Psoas muscle (tissue), 8 donors: ENCODE results near the gene CDKN1C. TPM values are rescaled to one million over a fixed set of nuclear protein-coding genes. Genes with fewer than 3 reads are reported as not detected.
A peak's percentile ranks its signal among the peaks of the same experiment; 100 is the strongest.

Experiments used
- ATAC-seq, 4 donors: fragments of 200-7000 bp; cut with Tn5 transposase; one replicate each; pipeline ENCODE4 v1.9.1; 2020; ENCODE audit warnings: moderate library complexity in 3 of 4, mild to moderate bottlenecking in 2 of 4
- DNase-seq, 2 donors: peaks; one replicate each; pipeline ENCODE4 v3.0.0-alpha.2; 2020
- H3K27ac ChIP-seq: fragments of 200-600 bp; one replicate; pipeline ENCODE4 v1.8.0; 2022
- H3K27me3 ChIP-seq, 3 donors: fragments of 200-600 bp in 1 of 3; one replicate each; pipeline versions ENCODE4 v1.6.1 to v1.8.0; 2013 to 2022; ENCODE audit warnings: low read length in 2 of 3, mild to moderate bottlenecking in 2 of 3, moderate library complexity in 1 of 3; ENCODE audit not compliant: insufficient read depth in 3 of 3
- H3K36me3 ChIP-seq, 2 donors: fragments of 200-600 bp in 1 of 2; one replicate each; pipeline versions ENCODE4 v1.6.1 to v1.8.0; 2013 to 2022; ENCODE audit warnings: low read depth in 1 of 2, mild to moderate bottlenecking in 1 of 2, moderate library complexity in 1 of 2; ENCODE audit not compliant: insufficient read depth in 1 of 2
- H3K4me1 ChIP-seq: fragments of 200-600 bp; one replicate; pipeline ENCODE4 v1.8.0; 2022
- H3K4me3 ChIP-seq: fragments of 200-600 bp; one replicate; pipeline ENCODE4 v1.8.0; 2022; ENCODE audit warnings: mild to moderate bottlenecking
- H3K9me3 ChIP-seq: fragments of 200-600 bp; one replicate; pipeline ENCODE4 v1.8.0; 2022
- WGBS, 3 donors: extraction: QIAGEN DNeasy Blood & Tissue Kit; methylation state at CpG; one replicate each; pipeline versions ENCODE4 v1.1.6 to v1.1.7; 2013; 5-methylcytosine and 5-hydroxymethylcytosine counted together
- intact Hi-C, 2 donors: fragments of 100-400 bp; cut with DNase I; formaldehyde crosslinking; loops; one replicate each; pipeline versions ENCODE4 v1.11.0 to v1.14.2; 2022
- polyA plus RNA-seq, 3 donors: library from polyadenylated mRNA; stranded (reverse); fragments of 200-250 nt; gene quantifications; one replicate each; pipeline ENCODE4 v1.2.3, GENCODE V29; 2013
- total RNA-seq, 4 donors: library from RNA; stranded (reverse); fragmentation: NEBNext Ultra II Directional in 2 of 4; extraction: Animal tissue kit (Norgen Biotek cat#: 25700) in 2 of 4; gene quantifications; one replicate each; pipeline versions ENCODE4 v1.2.1 to v1.2.4, GENCODE V29; 2021 to 2023
- TF ChIP-seq, protein P1 (sequence below): fragments of 200-600 bp; IDR thresholded peaks from one replicate; pipeline ENCODE4 v1.8.0; 2022; ENCODE audit warnings: antibody characterized with exemption
- donor health status: healthy with polysubstance abuse.
- donor health status: DM: no; HTN: no; CAD: no; lungs with moderate emphysema.
- donor health status: Bipolar disorder and iron deficiency.
- donor health status: healthy.
- donor health status: DM: yes; HTN: yes; CAD: no.
- donor health status: DM: no; HTN: no; CAD: no.
- donor health status: DM: no; HTN: no; CAD: no.
- donor health status: DM: yes; HTN: yes; CAD: no.

Gene CDKN1C
- total and polyA plus RNA-seq, 7 donors = 14.3 to 49.4 (median 29.9) TPM

- DNase-seq (no peak), ATAC-seq (no peak)
- intact Hi-C loops = loop anchor here in 1 of 2 donors (5.0 to 10.0 kb wide), 2 partner anchors 100 to 187 kb away; partner anchors contain the start of gene KCNQ1OT1
- Histone ChIP-seq H3K27ac (no peak overlapping the region), H3K9me3 (no peaks in the 10 kb centered on the region), H3K36me3 (no peaks in the 10 kb centered on the region), H3K4me3 (peak overlapping the region; percentile 88), H3K27me3 (no peaks in the 10 kb centered on the region), H3K4me1 (peaks cover 16% of the 10 kb centered on the region)
- 46 to 57% (median 53%) methylated on average over 12 of the region's 12 CpGs for WGBS, 3 donors
- TF ChIP-seq, protein P1, sequence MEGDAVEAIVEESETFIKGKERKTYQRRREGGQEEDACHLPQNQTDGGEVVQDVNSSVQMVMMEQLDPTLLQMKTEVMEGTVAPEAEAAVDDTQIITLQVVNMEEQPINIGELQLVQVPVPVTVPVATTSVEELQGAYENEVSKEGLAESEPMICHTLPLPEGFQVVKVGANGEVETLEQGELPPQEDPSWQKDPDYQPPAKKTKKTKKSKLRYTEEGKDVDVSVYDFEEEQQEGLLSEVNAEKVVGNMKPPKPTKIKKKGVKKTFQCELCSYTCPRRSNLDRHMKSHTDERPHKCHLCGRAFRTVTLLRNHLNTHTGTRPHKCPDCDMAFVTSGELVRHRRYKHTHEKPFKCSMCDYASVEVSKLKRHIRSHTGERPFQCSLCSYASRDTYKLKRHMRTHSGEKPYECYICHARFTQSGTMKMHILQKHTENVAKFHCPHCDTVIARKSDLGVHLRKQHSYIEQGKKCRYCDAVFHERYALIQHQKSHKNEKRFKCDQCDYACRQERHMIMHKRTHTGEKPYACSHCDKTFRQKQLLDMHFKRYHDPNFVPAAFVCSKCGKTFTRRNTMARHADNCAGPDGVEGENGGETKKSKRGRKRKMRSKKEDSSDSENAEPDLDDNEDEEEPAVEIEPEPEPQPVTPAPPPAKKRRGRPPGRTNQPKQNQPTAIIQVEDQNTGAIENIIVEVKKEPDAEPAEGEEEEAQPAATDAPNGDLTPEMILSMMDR = no peak
Measured at GRCh38 chr11:2881981-2882375, 3.6 kb downstream of the CDKN1C start.

- TF ChIP-seq, protein P1 = no peak
- H3K4me3 ChIP-seq = peak overlapping the region; percentile 88
- no peak overlapping the region for H3K27ac ChIP-seq
- ATAC-seq = no peak
- 69 to 80% (median 73%) methylated on average over 19 of the region's 19 CpGs for WGBS, 3 donors
- peaks cover 16% of the 10 kb centered on the region for H3K4me1 ChIP-seq
- H3K9me3 ChIP-seq = no peaks in the 10 kb centered on the region
- no peaks in the 10 kb centered on the region for H3K36me3 ChIP-seq
- no peaks in the 10 kb centered on the region for H3K27me3 ChIP-seq
- DNase-seq = peak in 1 of 2 donors; percentile 50
- intact Hi-C loops = loop anchor here in 1 of 2 donors (5.0 to 10.0 kb wide), 2 partner anchors 99 to 187 kb away; partner anchors contain the start of gene KCNQ1OT1
Measured at GRCh38 chr11:2881076-2881980, 4.2 kb downstream of the CDKN1C start.

GRCh38 chr11:2880646-2881045 is 4.9 kb downstream of the CDKN1C start:
- ATAC-seq (no peak), DNase-seq (no peak)
- H3K4me3 ChIP-seq = no peak overlapping the region
- no peaks in the 10 kb centered on the region for H3K27me3 ChIP-seq
- peaks cover 16% of the 10 kb centered on the region for H3K4me1 ChIP-seq
- TF ChIP-seq, protein P1 = no peak
- H3K9me3 ChIP-seq = no peaks in the 10 kb centered on the region
- intact Hi-C loops = loop anchor here in 1 of 2 donors (5.0 to 10.0 kb wide), 2 partner anchors 98 to 186 kb away; partner anchors contain the start of gene KCNQ1OT1
- no peaks in the 10 kb centered on the region for H3K36me3 ChIP-seq
- no peak overlapping the region for H3K27ac ChIP-seq
- WGBS, 3 donors = 78 to 87% (median 81%) methylated on average over 7 of the region's 7 CpGs

- TF ChIP-seq, protein P1 = no peak
- intact Hi-C loops = no loop called here
- WGBS, 3 donors = 81 to 89% (median 81%) methylated on average over 8 of the region's 8 CpGs
Measured at GRCh38 chr11:2878782-2879181, 6.8 kb downstream of the CDKN1C start.

More at GRCh38 chr11:2878782-2879181, 6.8 kb downstream of the CDKN1C start:
- peaks cover 16% of the 10 kb centered on the region for H3K4me1 ChIP-seq
- no peak overlapping the region for H3K27ac ChIP-seq
- H3K36me3 ChIP-seq = no peaks in the 10 kb centered on the region
- DNase-seq = no peak
- ATAC-seq = no peak
- H3K4me3 ChIP-seq = no peak overlapping the region
- H3K9me3 ChIP-seq = no peaks in the 10 kb centered on the region
- H3K27me3 ChIP-seq = peaks cover 0 to 3% (median 0%) of the 10 kb centered on the region in 3 donors
